GM10248 (cell line): ENCODE measurements around the gene SFMBT2.
"Not testable (repeated sequence)": the region's sequence is repeated elsewhere in the genome, so short reads cannot be mapped to it uniquely, and the experiment has no call there.

Source experiments
- CTCF ChIA-PET: fragments of 300-600 bp; sonication (Branson Sonifier 250); formaldehyde crosslinking; extraction: SDS; loops from one replicate; lab custom pipeline; 2021; ENCODE audit warnings: antibody characterized with exemption; lab: Yijun Ruan, JAX
- POLR2A ChIA-PET: fragments of 350-650 bp; sonication (Branson Sonifier 250); formaldehyde crosslinking; extraction: SDS; loops from one replicate; lab custom pipeline; 2020; ENCODE audit warnings: antibody characterized with exemption; lab: Yijun Ruan, JAX
- DNase-seq: peaks from one replicate; pipeline ENCODE4 v3.0.0; 2012; ENCODE audit errors: extremely low spot score
- TF ChIP-seq, protein P1 (sequence below): IDR thresholded peaks from 2 replicates; pipeline ENCODE4 v1.5.1; 2012; ENCODE audit warnings: mild to moderate bottlenecking, low read depth; ENCODE audit errors: extremely low read depth, missing control alignments, control extremely low read depth

The SFMBT2 gene

DNA sequence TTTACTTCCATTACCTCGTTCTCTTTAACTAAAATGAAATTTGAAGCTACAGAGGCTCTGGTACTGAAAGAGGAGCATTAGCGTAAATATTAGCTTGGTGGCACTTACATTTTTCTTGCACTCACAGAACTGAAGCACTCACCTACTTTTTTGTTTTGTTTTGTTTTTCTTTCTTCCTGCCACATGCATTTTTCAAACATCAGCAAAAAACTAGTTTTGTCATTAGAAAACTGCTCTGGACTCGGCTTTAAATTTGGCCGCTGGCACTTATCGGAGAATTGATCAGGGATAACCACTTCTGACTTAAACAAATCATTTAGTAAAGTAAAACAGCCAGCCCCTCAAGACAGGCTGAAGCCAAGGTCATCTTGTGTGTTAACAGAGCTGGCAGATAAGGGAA lies 216.3 kb downstream of the SFMBT2 start:
- TF ChIP-seq, protein P1, sequence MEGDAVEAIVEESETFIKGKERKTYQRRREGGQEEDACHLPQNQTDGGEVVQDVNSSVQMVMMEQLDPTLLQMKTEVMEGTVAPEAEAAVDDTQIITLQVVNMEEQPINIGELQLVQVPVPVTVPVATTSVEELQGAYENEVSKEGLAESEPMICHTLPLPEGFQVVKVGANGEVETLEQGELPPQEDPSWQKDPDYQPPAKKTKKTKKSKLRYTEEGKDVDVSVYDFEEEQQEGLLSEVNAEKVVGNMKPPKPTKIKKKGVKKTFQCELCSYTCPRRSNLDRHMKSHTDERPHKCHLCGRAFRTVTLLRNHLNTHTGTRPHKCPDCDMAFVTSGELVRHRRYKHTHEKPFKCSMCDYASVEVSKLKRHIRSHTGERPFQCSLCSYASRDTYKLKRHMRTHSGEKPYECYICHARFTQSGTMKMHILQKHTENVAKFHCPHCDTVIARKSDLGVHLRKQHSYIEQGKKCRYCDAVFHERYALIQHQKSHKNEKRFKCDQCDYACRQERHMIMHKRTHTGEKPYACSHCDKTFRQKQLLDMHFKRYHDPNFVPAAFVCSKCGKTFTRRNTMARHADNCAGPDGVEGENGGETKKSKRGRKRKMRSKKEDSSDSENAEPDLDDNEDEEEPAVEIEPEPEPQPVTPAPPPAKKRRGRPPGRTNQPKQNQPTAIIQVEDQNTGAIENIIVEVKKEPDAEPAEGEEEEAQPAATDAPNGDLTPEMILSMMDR, result no peak
- ChIA-PET POLR2A (no interaction called here), CTCF (no interaction called here)
- DNase-seq, result no peak

GRCh38 chr10:7193369-7193768 lies 217.5 kb downstream of the SFMBT2 start:
- ChIA-PET POLR2A (no interaction called here), CTCF (interaction anchor here (0.8 kb wide), 1 partner anchor 14 kb away, joined by 3 read pairs; no protein-coding TSS in a partner anchor)
- TF ChIP-seq, protein P1, result no peak
- DNase-seq, result no peak

- DNase-seq, result no peak
- TF ChIP-seq, protein P1, result no peak
- ChIA-PET CTCF (interaction anchor here (0.8 kb wide), 1 partner anchor 14 kb away, joined by 3 read pairs; no protein-coding TSS in a partner anchor), POLR2A (no interaction called here)
Observed at GRCh38 chr10:7192831-7193361, 217.9 kb downstream of the SFMBT2 start.

DNA sequence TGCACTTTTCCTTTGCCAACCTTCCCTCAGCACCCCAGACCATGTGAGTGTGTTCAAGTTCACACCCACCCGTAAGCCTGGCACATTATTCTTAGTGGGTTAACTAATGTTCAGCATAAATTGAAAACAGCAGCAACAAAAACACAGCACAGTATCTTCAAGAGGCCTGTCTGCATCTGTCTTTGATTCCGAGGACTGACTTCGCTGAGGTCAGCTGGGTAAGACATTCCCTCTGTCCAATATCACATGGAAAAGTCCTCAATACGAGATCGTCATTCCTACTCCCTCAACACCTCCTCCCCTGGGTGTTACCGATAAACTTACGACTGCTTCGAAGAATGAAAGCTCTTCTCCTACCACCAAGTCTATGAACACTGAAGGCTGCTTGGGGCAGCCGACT lies 218.8 kb downstream of the SFMBT2 start:
- ChIA-PET POLR2A (no interaction called here), CTCF (no interaction called here)
- TF ChIP-seq, protein P1, result no peak
- DNase-seq, result no peak

DNA sequence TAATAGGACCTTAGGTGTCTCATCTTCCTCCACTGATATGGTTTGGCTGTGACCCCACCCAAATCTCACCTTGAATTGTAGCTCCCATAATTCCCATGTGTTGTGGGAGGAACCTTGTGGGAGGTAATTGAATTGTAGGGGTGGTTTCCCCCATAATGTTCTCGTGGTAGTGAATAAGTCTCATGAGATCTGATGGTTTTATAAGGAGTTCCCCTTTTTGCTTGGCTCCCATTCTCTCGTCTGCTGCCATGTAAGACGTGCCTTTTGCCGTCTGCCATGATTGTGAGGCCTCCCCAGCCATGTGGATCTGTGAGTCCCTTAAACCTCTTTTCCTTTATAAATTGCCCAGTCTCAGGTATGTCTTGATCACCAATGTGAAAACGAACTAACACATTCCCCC lies 220.1 kb downstream of the SFMBT2 start:
- CTCF ChIA-PET, result interaction anchor here (1.3 kb wide), 1 partner anchor 9 kb away, joined by 4 read pairs; no protein-coding TSS in a partner anchor
- POLR2A ChIA-PET, DNase-seq: not testable (repeated sequence)

DNA sequence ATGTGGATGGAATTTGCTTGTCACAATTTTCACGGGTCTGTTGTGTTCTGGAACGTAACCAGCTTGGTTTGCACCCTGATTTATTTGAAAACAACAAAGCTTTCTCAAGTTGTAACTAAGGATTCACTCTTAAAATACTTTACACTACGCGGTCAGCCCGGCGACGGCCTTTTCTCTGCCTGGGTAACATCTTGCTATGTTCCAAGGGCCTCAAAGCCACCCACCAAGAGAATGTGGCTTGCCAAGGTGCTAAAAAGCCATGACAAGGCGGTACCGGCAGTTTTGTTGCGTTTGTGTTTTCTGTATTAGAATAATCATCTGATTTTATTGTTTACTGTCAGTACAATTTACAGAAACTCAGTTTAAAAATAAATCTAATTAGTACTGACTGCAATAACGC lies 220.9 kb downstream of the SFMBT2 start:
- ChIA-PET POLR2A (no interaction called here), CTCF (interaction anchor here (1.3 kb wide), 1 partner anchor 9 kb away, joined by 4 read pairs; no protein-coding TSS in a partner anchor)
- TF ChIP-seq, protein P1, result no peak
- no peak for DNase-seq

- ChIA-PET CTCF (interaction anchor here (1.0 to 1.5 kb wide), 2 partner anchors 12 to 31 kb away, joined by 3 read pairs; no protein-coding TSS in a partner anchor), POLR2A (no interaction called here)
- DNase-seq, result no peak
- TF ChIP-seq, protein P1, result no peak
Observed at GRCh38 chr10:7188456-7189050, 222.3 kb downstream of the SFMBT2 start.
